ENCODE data around the gene PRRT4. TPM values are rescaled to one million over a fixed set of nuclear protein-coding genes. Genes with fewer than 3 reads are reported as not detected.

PRRT4 gene
- total and polyA plus RNA-seq, 2 of the 13 experiments (the other 11 are each of a cell fraction or from before 2014, with no cell fraction given) = not detected

- TF ChIP-seq HMGXB3 (CRISPR knock-in tag; IDR thresholded peaks at IDR 0.05; ENCODE audit: borderline replicate concordance) (peak; percentile 95), CBFB (CRISPR knock-in tag; IDR thresholded peaks at IDR 0.05) (peak; percentile 93), SMARCC2 (IDR thresholded peaks at IDR 0.05) (no peak), HDAC1 (CRISPR knock-in tag; IDR thresholded peaks at IDR 0.05) (peak; percentile 96), PPARG (CRISPR knock-in tag; conservative IDR thresholded peaks at IDR 0.05) (peak; percentile 84), HOXD1 (CRISPR knock-in tag; IDR thresholded peaks at IDR 0.05) (peak; percentile 97), ZNF33A (CRISPR knock-in tag; IDR thresholded peaks at IDR 0.05; ENCODE audit: borderline replicate concordance) (0 out of 2 replicates have a peak, but pooled peaks have one; percentile 81), HDAC2 (CRISPR knock-in tag; IDR thresholded peaks at IDR 0.05) (peak; percentile 89), ZMYM3 (CRISPR knock-in tag; IDR thresholded peaks at IDR 0.05) (peak; percentile 62; the same call in 1 of the 2 replicates), SNAPC2 (CRISPR knock-in tag; IDR thresholded peaks at IDR 0.05) (peak; percentile 99)
- TF ChIP-seq, protein P1, sequence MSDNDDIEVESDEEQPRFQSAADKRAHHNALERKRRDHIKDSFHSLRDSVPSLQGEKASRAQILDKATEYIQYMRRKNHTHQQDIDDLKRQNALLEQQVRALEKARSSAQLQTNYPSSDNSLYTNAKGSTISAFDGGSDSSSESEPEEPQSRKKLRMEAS (IDR thresholded peaks at IDR 0.05) = peak; percentile 100
- TF ChIP-seq, protein P2, sequence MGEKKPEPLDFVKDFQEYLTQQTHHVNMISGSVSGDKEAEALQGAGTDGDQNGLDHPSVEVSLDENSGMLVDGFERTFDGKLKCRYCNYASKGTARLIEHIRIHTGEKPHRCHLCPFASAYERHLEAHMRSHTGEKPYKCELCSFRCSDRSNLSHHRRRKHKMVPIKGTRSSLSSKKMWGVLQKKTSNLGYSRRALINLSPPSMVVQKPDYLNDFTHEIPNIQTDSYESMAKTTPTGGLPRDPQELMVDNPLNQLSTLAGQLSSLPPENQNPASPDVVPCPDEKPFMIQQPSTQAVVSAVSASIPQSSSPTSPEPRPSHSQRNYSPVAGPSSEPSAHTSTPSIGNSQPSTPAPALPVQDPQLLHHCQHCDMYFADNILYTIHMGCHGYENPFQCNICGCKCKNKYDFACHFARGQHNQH (CRISPR knock-in tag; IDR thresholded peaks at IDR 0.05) = peak; percentile 99
- TF ChIP-seq, protein P3, sequence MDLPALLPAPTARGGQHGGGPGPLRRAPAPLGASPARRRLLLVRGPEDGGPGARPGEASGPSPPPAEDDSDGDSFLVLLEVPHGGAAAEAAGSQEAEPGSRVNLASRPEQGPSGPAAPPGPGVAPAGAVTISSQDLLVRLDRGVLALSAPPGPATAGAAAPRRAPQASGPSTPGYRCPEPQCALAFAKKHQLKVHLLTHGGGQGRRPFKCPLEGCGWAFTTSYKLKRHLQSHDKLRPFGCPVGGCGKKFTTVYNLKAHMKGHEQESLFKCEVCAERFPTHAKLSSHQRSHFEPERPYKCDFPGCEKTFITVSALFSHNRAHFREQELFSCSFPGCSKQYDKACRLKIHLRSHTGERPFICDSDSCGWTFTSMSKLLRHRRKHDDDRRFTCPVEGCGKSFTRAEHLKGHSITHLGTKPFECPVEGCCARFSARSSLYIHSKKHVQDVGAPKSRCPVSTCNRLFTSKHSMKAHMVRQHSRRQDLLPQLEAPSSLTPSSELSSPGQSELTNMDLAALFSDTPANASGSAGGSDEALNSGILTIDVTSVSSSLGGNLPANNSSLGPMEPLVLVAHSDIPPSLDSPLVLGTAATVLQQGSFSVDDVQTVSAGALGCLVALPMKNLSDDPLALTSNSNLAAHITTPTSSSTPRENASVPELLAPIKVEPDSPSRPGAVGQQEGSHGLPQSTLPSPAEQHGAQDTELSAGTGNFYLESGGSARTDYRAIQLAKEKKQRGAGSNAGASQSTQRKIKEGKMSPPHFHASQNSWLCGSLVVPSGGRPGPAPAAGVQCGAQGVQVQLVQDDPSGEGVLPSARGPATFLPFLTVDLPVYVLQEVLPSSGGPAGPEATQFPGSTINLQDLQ (CRISPR knock-in tag; IDR thresholded peaks at IDR 0.05) = peak; percentile 87
- TF ChIP-seq, protein P4, sequence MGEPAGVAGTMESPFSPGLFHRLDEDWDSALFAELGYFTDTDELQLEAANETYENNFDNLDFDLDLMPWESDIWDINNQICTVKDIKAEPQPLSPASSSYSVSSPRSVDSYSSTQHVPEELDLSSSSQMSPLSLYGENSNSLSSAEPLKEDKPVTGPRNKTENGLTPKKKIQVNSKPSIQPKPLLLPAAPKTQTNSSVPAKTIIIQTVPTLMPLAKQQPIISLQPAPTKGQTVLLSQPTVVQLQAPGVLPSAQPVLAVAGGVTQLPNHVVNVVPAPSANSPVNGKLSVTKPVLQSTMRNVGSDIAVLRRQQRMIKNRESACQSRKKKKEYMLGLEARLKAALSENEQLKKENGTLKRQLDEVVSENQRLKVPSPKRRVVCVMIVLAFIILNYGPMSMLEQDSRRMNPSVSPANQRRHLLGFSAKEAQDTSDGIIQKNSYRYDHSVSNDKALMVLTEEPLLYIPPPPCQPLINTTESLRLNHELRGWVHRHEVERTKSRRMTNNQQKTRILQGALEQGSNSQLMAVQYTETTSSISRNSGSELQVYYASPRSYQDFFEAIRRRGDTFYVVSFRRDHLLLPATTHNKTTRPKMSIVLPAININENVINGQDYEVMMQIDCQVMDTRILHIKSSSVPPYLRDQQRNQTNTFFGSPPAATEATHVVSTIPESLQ (CRISPR knock-in tag; conservative IDR thresholded peaks at IDR 0.05) = no peak; the same call in 1 of the 2 replicates
- TF ChIP-seq, protein P5, sequence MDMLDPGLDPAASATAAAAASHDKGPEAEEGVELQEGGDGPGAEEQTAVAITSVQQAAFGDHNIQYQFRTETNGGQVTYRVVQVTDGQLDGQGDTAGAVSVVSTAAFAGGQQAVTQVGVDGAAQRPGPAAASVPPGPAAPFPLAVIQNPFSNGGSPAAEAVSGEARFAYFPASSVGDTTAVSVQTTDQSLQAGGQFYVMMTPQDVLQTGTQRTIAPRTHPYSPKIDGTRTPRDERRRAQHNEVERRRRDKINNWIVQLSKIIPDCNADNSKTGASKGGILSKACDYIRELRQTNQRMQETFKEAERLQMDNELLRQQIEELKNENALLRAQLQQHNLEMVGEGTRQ (IDR thresholded peaks at IDR 0.05; ENCODE audit: low read depth, low read length) = no peak
- TF ChIP-seq, protein P5 (CRISPR knock-in tag; IDR thresholded peaks at IDR 0.05; ENCODE audit: borderline replicate concordance) = peak; percentile 70
These were observed 17.7 kb downstream of the PRRT4 start, which contains the start of gene RBM28 (continued) for GRCh38 chr7:128343554-128344430.

Measured in HepG2 (cell line).